SHP77 treated with DMSO at 0.1 percent for 48 hours (cell line): ENCODE data around the gene NFIC.
"Not testable (repeated sequence)": the region's sequence is repeated elsewhere in the genome, so short reads cannot be mapped to it uniquely, and the experiment has no call there.

Source experiments
- DNase-seq: peaks from one replicate; lab custom pipeline; 2025; lab: John Stamatoyannopoulos, UW

The NFIC gene

DNA sequence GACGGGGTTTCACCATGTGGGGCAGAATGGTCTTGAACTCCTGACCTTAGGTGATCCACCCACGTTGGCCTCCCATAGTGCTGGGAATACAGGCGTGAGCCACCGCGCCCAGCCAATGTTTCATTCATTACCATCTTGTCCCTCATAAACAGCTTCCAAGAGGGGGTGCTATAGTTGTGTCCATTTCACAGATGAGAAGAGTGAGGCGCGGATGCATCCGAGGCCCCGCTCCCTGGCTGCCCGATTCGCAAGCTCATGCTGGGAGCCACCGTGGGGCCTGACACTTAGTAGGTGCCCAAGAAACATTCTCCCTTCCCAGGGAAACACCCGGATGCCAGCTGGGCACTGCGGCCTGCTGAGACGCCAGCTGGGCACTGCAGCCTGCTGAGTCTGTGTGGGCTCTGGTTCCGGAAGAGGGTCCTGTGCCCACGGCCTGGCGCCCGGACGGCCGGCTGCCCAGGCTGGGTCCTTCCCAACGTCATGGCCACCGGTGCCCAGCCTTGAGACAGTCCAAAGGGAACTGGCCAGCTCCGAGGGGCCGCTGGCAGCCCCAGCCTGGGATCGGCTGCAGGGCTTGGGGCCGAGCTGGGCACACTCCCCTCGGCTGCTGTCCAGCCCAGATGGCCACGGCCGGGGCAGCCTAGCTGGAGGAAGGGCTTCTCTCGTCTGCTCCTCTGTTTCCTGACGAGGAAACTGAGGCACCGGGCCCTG lies 54.7 kb downstream of the NFIC start:
- DNase-seq, result no peak

- DNase-seq, result not testable (repeated sequence)
These were observed 55.3 kb downstream of the NFIC start for GRCh38 chr19:3421656-3422055.

GRCh38 chr19:3423183-3423829 lies 56.9 kb downstream of the NFIC start:
- no peak for DNase-seq

GRCh38 chr19:3426433-3426832 lies 60.0 kb downstream of the NFIC start:
- DNase-seq, result no peak

DNA sequence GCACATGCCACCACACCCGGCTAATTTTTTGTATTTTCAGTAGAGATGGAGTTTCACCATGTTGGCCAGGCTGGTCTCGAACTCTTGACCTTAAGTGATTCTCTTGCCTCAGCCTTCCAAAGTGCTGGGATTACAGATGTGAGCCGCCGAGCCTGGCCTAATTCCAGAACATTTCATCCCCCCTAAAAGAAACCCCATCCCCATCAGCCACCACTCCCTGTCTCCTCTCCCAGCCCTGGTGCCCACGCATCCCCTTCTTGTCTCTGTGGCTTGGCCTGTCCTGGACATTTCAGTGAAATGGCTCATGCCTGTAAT lies 63.9 kb downstream of the NFIC start:
- not testable (repeated sequence) for DNase-seq

DNA sequence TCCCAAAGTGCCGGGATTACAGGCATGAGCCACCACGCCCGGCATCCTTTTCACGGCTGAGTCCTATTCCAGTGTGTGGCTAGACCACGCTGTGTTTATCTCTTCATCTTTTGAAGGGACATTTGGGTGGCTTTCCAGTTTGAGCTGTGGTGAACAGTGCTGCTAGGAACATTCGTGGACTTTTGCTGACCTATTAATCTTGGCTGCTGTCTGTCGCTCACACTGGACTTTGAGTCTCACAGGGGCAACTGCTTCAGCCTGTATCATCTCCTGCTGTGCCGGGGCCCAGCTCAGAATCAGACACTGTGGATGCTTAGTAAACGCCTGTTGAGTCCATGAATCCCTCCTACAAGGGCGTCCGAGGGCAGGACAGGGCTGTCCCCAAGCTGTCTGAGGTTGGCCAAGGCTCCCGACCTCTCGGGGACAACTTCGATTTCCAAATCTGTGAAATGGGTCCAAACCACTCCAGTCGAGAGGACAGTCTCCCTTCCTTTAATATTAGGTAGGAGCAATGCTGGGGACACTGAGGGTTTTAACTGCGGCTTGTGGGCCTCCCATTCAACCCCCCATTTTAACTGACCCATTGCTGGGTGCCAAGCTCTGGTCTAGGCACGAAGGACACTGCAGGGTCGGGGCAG lies 65.5 kb downstream of the NFIC start:
- DNase-seq, result no peak

DNA sequence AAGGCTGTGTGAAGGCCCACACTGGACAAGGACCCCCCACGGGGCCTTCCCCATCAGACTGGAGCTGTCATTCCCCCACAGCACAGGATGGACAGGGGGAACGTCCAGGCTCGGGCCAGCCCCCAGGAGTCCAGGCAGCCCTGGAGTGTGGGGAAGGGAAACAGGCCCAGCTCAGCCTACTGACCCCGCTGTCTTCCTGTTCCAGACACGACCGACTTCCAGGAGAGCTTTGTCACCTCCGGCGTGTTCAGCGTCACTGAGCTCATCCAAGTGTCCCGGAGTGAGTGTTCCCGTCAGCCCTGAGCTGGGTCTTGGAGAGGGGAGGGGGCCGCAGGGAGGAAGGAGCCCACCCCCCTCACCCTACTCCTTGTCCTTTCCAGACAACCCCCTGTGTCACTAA lies 66.9 kb downstream of the NFIC start:
- no peak for DNase-seq

DNA sequence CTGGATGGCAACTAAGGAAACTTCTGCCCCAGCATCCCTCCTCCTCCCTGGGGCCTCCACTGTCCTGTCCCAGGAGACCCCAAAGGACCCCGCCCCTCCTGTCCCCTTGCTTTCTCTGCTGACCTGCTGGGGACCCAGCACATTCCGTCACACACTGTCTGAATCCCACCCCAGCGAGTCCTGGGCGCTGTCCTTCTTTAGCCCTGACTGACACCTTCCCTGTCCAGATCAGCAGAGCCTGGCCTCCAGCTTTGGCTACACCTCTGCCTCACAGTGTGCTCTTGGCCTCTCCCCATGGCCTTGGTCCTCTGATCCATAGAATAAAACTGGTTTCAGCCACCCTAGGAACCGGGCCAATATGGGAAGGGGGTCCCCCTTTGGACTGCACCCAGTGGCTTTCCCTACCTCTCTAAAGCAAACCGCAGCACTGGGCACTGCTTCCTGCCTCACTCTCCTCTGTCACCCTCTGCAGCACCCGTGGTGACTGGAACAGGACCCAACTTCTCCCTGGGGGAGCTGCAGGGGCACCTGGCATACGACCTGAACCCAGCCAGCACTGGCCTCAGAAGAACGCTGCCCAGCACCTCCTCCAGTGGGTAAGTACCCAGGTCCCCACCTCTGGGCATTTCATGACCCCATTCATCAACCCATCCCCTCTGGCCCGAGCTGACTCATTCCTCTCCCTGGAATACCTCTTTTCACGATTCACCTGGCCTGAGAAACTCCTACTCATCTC lies 67.6 kb downstream of the NFIC start:
- no peak for DNase-seq

- DNase-seq, result peak; percentile 83
These were observed 68.5 kb downstream of the NFIC start for GRCh38 chr19:3434630-3435553.

DNA sequence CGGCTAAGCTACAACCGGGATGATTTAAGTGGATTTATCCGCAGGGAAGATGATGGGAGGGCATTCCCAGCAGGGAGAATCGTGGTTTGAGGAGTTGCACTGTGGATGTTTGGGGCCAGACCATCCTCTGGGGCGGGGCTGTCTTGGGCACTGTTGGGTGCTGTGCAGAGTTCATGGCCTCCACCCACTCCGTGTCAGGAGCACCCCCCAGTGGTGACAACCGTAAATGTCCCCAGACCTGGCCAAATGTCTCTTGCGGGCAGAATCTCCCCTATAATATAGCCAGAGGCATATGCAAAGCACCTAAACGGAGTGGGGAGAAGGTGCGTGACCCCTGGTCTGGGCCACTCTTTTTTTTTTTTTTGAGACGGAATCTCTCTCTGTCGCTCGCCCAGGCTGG lies 73.7 kb downstream of the NFIC start:
- no peak for DNase-seq

- DNase-seq, result no peak
These were observed 75.0 kb downstream of the NFIC start for GRCh38 chr19:3441089-3441985.

DNA sequence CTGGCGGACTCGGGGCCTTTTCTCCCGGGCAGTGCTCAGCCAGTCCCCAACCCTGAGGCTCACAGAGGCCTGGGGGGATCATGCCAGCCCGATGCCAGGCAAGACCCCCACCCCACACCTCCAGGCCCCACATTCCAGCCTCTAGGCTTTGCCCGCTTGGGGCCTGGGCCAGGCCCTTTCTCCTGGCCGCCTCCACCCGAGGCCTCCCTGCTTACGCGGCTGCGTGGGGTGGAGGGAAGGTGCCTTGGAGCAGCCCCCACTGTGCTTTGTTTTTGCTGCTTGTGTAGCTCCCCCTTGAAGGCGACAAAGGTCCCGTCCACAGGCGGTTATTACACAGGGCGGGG lies 75.6 kb downstream of the NFIC start:
- DNase-seq, result no peak

DNA sequence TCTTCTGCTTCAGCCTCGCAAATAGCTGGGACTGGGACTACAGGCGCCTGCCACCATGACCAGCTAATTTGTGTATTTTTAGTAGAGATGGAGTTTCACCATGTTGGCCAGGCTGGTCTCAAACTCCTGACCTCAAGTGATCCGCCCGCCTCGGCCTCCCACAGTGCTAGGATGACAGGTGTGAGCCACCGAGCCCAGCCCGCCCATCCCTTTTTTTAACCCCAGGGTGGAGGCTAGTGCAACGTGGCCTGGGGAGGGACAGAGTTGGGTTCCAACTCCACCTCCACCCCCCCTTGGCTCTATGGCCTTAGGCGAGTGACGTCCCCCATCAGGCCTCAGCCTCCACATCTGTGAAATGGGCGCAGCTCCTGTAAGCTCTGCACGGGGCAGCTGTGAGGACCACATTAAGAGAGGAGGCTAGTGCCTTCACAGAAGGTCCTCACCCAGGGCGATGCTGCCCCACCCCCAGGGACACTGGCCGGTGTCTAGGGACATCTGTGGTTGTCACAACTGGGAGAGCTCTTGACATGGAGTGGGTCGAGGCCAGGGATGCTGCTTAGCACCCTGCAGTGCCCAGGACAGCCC lies 76.2 kb downstream of the NFIC start:
- no peak for DNase-seq

DNA sequence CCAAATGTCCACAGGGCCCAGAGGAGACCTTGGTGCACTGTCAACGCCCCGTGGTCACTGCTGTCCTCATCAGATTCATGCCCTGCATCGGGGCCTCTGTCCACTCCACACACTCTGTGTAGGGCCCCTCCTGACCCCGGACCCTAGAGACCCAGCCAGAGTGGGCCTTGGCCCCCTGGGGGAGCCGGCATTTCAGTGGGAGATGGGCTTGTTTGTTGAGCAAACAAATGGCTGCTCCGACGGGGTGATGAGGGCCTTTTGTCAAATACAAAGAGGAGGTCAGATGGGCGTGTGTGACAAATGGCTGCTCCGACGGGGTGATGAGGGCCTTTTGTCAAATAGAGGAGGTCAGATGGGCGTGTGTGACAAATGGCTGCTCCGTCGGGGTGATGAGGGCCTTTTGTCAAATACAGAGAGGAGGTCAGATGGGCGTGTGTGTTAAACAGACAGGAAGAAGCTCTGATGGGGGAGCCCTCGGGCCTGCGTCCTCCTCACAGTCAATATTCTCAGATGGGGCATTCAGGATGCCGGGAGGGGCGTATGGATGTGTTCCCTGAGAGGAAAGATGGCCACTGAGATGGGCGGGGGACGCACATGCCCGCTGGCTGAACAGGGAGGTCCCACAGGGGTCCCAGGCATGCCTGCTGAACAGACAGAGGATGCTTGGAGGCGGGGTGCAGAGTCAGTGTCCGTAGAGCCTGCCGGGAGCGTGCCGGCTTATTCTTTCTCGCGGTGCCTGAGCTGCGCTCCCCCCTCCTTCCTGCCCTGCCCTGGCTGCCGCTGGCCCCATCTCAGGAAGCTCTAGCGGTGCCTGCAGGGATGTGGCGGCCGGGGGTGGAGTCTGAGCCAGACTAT lies 77.7 kb downstream of the NFIC start:
- no peak for DNase-seq

- no peak for DNase-seq
These were observed 78.4 kb downstream of the NFIC start for GRCh38 chr19:3444695-3445234.

DNA sequence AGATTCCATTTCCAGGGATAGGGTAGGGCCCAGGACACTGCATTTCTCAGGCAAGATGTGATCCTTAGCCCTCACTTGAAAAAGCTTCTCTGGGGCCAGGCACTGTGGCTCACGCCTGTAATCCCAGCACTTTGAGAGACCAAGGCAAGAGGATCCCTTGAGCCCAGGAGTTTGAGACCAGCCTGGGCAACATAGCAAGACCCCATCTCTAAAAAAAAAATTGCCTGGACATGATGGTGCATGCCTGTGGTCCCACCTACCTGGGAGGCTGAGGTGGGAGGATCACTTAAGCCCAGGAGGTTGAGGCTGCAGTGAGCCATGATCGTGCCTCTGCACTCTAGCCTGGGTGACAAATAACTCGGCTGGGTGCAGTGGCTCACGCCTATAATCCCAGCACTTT lies 80.3 kb downstream of the NFIC start:
- DNase-seq, result not testable (repeated sequence)

DNA sequence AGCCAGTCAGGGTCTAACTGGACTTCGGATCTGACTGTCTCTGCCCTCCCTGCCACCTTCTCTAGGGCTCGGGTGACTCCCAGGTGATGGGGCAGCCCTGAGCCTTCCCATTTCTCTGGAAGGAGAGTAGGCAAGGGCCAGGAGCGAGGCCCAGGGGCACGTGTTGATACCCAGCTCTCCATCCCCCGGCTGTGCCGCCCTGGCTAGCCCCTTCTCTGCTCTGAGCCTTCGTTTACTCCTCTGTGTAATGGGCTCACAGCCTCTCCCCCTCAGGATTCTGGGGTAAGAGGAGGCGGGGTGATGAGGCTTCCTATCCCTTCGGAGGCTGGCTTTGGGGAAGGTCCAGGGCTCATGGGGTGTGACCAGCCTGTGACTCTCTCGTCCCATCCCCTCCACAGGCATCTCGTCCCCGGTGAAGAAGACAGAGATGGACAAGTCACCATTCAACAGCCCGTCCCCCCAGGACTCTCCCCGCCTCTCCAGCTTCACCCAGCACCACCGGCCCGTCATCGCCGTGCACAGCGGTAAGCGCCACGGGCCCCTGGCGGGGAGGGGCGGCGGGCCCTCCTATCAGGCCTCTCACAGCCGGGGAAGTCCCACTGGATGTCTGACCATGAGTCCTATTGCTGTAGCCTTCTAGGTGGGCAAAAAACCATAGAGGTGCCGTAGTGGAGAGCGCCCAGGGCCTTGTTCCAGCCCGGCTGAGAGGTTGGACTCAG lies 82.4 kb downstream of the NFIC start:
- no peak for DNase-seq

DNA sequence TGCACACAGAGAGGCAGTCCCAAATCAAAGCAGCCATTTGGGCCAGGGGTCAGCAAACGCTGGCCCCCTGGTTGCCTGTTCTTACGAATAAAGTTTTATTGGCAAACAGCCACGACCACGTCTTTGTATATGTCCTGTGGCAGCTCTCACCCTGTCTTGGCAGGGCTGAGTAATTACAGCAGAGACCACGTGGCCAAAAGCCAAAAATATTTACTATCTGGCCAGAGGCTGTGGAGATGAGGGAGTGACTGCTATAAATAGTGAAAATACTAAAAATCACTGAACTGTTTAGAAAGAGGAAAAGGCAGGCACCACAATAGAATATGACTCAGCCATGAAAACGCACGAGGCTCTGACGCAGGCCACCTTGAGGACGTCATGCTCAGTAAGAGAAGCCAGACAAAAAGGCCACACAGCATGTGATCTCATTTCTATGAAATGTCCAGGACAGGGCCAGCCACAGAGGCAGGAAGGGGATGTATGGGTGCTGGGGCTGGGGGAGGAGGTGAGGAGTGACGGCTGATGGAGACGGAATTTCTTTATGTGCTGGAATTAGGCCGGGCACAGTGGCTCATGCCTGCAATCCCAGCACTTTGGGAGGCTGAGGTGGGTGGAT lies 84.5 kb downstream of the NFIC start:
- DNase-seq, result no peak
